Esophagus squamous epithelium (tissue), 4 donors: Measurements from ENCODE around the gene POU2F2.

Experiments used
- POLR2A ChIP-seq, 4 donors: fragments of 450-650 bp; IDR thresholded peaks; one replicate each; pipeline ENCODE4 v1.6.1; 2017; ENCODE audit warnings: antibody characterized with exemption in 4 of 4, mild to moderate bottlenecking in 4 of 4, moderate library complexity in 3 of 4
- TF ChIP-seq, protein P1 (sequence below), 6 experiments: fragments of 450-650 bp in 4 of 6; fragments of 200-600 bp in 2 of 6; sonication (generic) in 2 of 6; IDR thresholded peaks; one replicate each; pipeline ENCODE4 v1.5.1; 2016 to 2019; ENCODE audit warnings: antibody characterized with exemption in 6 of 6, mild to moderate bottlenecking in 4 of 6, moderate library complexity in 4 of 6

DNA sequence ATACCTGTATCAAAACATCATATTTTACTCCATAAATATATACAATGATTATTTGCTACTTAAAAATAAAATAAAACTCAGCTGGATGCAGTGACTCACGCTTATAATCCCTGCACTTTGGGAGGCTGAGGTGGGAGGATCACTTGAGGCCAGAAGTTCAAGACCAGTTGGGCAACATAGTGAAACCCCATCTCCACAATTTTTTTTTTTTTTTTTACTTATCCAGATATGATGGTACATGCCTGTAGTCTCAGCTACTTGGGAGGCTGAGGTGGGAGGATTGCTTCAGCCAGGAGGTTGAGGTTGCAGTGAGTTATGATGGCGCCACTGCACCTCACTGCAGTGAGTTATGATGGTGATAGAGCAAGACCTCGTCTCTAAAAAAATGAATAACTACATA, 22.4 kb downstream of the POU2F2 start:
- TF ChIP-seq, protein P1, sequence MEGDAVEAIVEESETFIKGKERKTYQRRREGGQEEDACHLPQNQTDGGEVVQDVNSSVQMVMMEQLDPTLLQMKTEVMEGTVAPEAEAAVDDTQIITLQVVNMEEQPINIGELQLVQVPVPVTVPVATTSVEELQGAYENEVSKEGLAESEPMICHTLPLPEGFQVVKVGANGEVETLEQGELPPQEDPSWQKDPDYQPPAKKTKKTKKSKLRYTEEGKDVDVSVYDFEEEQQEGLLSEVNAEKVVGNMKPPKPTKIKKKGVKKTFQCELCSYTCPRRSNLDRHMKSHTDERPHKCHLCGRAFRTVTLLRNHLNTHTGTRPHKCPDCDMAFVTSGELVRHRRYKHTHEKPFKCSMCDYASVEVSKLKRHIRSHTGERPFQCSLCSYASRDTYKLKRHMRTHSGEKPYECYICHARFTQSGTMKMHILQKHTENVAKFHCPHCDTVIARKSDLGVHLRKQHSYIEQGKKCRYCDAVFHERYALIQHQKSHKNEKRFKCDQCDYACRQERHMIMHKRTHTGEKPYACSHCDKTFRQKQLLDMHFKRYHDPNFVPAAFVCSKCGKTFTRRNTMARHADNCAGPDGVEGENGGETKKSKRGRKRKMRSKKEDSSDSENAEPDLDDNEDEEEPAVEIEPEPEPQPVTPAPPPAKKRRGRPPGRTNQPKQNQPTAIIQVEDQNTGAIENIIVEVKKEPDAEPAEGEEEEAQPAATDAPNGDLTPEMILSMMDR (IDR thresholded peaks at IDR 0.05), result no peak
- TF ChIP-seq POLR2A (IDR thresholded peaks at IDR 0.05), result no peak
